Spleen (tissue), 7 donors: Measurements from ENCODE around the gene KIF21A.

Source experiments
- POLR2A ChIP-seq, 3 donors: fragments of 450-650 bp; IDR thresholded peaks; one replicate each; pipeline ENCODE4 v1.5.1; 2017; ENCODE audit warnings: antibody characterized with exemption in 3 of 3, mild to moderate bottlenecking in 1 of 3
- TF ChIP-seq, protein P1 (sequence below), 11 experiments: fragments of 200-600 bp in 7 of 11; fragments of 450-650 bp in 4 of 11; sonication (generic) in 4 of 11; IDR thresholded peaks in 8 of 11; conservative IDR thresholded peaks in 3 of 11; 1 replicate in 7 of 11; 2 replicates in 4 of 11; pipeline versions ENCODE4 v1.4.0 to v1.8.0; 2016 to 2021; ENCODE audit warnings: antibody characterized with exemption in 11 of 11, inconsistent platforms in 4 of 11, mild to moderate bottlenecking in 1 of 11
- donor health status: DM: no; HTN: no; CAD: no; lungs with moderate emphysema.
- donor health status: DM: no; HTN: no; CAD: no.
- donor health status: DM: no; HTN: no; CAD: no.

- TF ChIP-seq, protein P1, sequence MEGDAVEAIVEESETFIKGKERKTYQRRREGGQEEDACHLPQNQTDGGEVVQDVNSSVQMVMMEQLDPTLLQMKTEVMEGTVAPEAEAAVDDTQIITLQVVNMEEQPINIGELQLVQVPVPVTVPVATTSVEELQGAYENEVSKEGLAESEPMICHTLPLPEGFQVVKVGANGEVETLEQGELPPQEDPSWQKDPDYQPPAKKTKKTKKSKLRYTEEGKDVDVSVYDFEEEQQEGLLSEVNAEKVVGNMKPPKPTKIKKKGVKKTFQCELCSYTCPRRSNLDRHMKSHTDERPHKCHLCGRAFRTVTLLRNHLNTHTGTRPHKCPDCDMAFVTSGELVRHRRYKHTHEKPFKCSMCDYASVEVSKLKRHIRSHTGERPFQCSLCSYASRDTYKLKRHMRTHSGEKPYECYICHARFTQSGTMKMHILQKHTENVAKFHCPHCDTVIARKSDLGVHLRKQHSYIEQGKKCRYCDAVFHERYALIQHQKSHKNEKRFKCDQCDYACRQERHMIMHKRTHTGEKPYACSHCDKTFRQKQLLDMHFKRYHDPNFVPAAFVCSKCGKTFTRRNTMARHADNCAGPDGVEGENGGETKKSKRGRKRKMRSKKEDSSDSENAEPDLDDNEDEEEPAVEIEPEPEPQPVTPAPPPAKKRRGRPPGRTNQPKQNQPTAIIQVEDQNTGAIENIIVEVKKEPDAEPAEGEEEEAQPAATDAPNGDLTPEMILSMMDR (IDR thresholded peaks at IDR 0.05 in 8 of 11, conservative IDR thresholded peaks at IDR 0.05 in 3 of 11) = no peak
- no peak for TF ChIP-seq POLR2A (IDR thresholded peaks at IDR 0.05)
Observed at GRCh38 chr12:39380090-39380489, 62.8 kb downstream of the KIF21A start.
